K562 (cell line): Measurements from ENCODE around the gene DNAJC25. TPM values are rescaled to one million over a fixed set of nuclear protein-coding genes. Genes with fewer than 3 reads are reported as not detected.

Source experiments
- ATAC-seq: fragments of 200-7000 bp; cut with Tn5 transposase; 3 replicates; pipeline ENCODE4 v1.9.1; 2020; ENCODE audit warnings: moderate library complexity
- Bru-seq: library from RNA; stranded (reverse); fragments of 400-500 nt; gene quantifications from one replicate; lab custom pipeline; 2021; lab: Mats Ljungman, UMichigan
- BruChase-seq, 2 experiments: library from RNA; stranded (reverse); fragments of 400-500 nt; gene quantifications; one replicate each; lab custom pipeline; 2021; lab: Mats Ljungman, UMichigan
- BruUV-seq: library from RNA; stranded (reverse); fragments of 400-500 nt; replicated peaks from 2 replicates; lab custom pipeline; 2021; lab: Mats Ljungman, UMichigan
- CTCF ChIA-PET: fragments of 300-600 bp; formaldehyde crosslinking; extraction: SDS; loops from one replicate; lab custom pipeline; 2021; ENCODE audit warnings: low intra/inter-chr PET ratio; lab: Yijun Ruan, JAX
- POLR2A ChIA-PET: fragments of 300-600, 350-650 bp; sonication (Branson Sonifier 250); formaldehyde crosslinking; extraction: SDS; loops from one replicate; lab custom pipeline; 2021; ENCODE audit warnings: antibody characterized with exemption, inconsistent platforms; lab: Yijun Ruan, JAX
- DNase-seq, 4 experiments: peaks; one replicate each; pipeline versions ENCODE4 v3.0.0 to v3.0.0-alpha.2; 2011 to 2018; ENCODE audit warnings: low spot score in 3 of 4, mixed read lengths in 3 of 4; ENCODE audit errors: extremely low read depth in 1 of 4
- FAIRE-seq: peaks from 2 replicates; lab custom pipeline; 2011; peaks lifted over from hg19 to GRCh38; lab: Jason Lieb, UNC
- H2AFZ ChIP-seq: 2 replicates; pipeline ENCODE4 v1.6.0; 2011; ENCODE audit warnings: low read depth, low read length, control low read depth, inconsistent platforms
- H3K27ac ChIP-seq: fragments of 200-600 bp; 3 replicates; pipeline ENCODE4 v1.8.0; 2011; ENCODE audit warnings: low read depth, mild to moderate bottlenecking, control low read depth, inconsistent platforms, low read length, moderate library complexity, mixed read lengths; ENCODE audit errors: extremely low read depth
- H3K27me3 ChIP-seq, 2 experiments: fragments of 300-600 bp in 1 of 2; 2 replicates in 1 of 2; 3 replicates in 1 of 2; pipeline versions ENCODE4 v1.6.0 to v1.8.0; 2011; ENCODE audit warnings: inconsistent platforms in 2 of 2, low read length in 2 of 2, mild to moderate bottlenecking in 1 of 2, mixed read lengths in 1 of 2, moderate library complexity in 1 of 2; ENCODE audit not compliant: control insufficient read depth in 2 of 2, insufficient read depth in 2 of 2
- H3K36me3 ChIP-seq: fragments of 300-600 bp; 3 replicates; pipeline ENCODE4 v1.8.0; 2011; ENCODE audit warnings: mild to moderate bottlenecking, low read length, inconsistent platforms; ENCODE audit not compliant: control insufficient read depth, insufficient read depth
- H3K4me1 ChIP-seq, 2 experiments: fragments of 200-600 bp in 1 of 2; replicated peaks in 1 of 2; 2 replicates in 1 of 2; 3 replicates in 1 of 2; pipeline versions ENCODE4 v1.5.1 to v1.8.0; 2011; ENCODE audit warnings: inconsistent platforms in 2 of 2, low read length in 2 of 2, mild to moderate bottlenecking in 1 of 2, mixed read lengths in 1 of 2, moderate library complexity in 1 of 2; ENCODE audit not compliant: control insufficient read depth in 2 of 2, insufficient read depth in 2 of 2
- H3K4me2 ChIP-seq: 2 replicates; pipeline ENCODE4 v1.6.1; 2011; ENCODE audit warnings: low read length, control low read depth, inconsistent platforms, mixed read lengths; ENCODE audit not compliant: insufficient read depth
- H3K4me3 ChIP-seq: fragments of 200-600 bp; sonication (generic), shearing (Covaris generic); 2 replicates; pipeline ENCODE4 v1.5.1; 2016; ENCODE audit warnings: control low read depth, inconsistent platforms
- H3K79me2 ChIP-seq: fragments of 200-600 bp; 3 replicates; pipeline ENCODE4 v1.8.0; 2011; ENCODE audit warnings: low read length, inconsistent platforms; ENCODE audit not compliant: control insufficient read depth, insufficient read depth
- H3K9ac ChIP-seq, 2 experiments: 2 replicates each; pipeline versions ENCODE4 v1.6.0 to v1.6.1; 2011; ENCODE audit warnings: low read depth in 2 of 2, low read length in 2 of 2, control low read depth in 1 of 2, inconsistent platforms in 1 of 2, mild to moderate bottlenecking in 1 of 2, mixed read lengths in 1 of 2; ENCODE audit not compliant: insufficient read depth in 1 of 2
- H3K9me1 ChIP-seq: one replicate; pipeline ENCODE4 v1.6.0; 2011; ENCODE audit warnings: inconsistent platforms, mild to moderate bottlenecking, low read length, moderate library complexity; ENCODE audit not compliant: control insufficient read depth, insufficient read depth
- H3K9me3 ChIP-seq: replicated peaks from 2 replicates; pipeline ENCODE4 v1.5.1; 2011; ENCODE audit warnings: low read depth, low read length, inconsistent platforms; ENCODE audit not compliant: control insufficient read depth, insufficient read depth
- H4K20me1 ChIP-seq: replicated peaks from 2 replicates; pipeline ENCODE4 v1.6.1; 2011; ENCODE audit warnings: low read length, inconsistent platforms, mixed read lengths; ENCODE audit not compliant: control insufficient read depth, insufficient read depth
- BMI1 ChIP-seq: fragments of 150-350 bp; IDR thresholded peaks from 2 replicates; pipeline ENCODE4 v1.6.1; 2014; ENCODE audit warnings: low read length
- FOXA3 ChIP-seq, 2 experiments: fragments of 450-650 bp in 1 of 2; sonication (generic) in 1 of 2; formaldehyde crosslinking; IDR thresholded peaks in 1 of 2; conservative IDR thresholded peaks in 1 of 2; 2 replicates each; pipeline versions ENCODE4 v1.4.0 to v1.8.0; 2020 to 2022; ENCODE audit warnings: mild to moderate bottlenecking in 2 of 2, missing genetic modification reagents in 1 of 2
- HDAC2 ChIP-seq: fragments of 450-650 bp; IDR thresholded peaks from 2 replicates; pipeline ENCODE4 v1.6.1; 2016; ENCODE audit warnings: mild to moderate bottlenecking
- RBBP5 ChIP-seq: fragments of 200-600 bp; sonication (generic); IDR thresholded peaks from 2 replicates; pipeline ENCODE4 v1.6.1; 2012; ENCODE audit warnings: borderline replicate concordance, mild to moderate bottlenecking, low read length, control low read depth, inconsistent platforms; ENCODE audit not compliant: insufficient read depth, poor library complexity, severe bottlenecking
- SOX6 ChIP-seq: fragments of 450-650 bp; IDR thresholded peaks from 2 replicates; pipeline ENCODE4 v1.6.1; 2014; ENCODE audit warnings: mild to moderate bottlenecking
- SP2 ChIP-seq: IDR thresholded peaks from 2 replicates; pipeline ENCODE4 v1.6.1; 2011; ENCODE audit warnings: mild to moderate bottlenecking, low read depth, low read length, moderate library complexity; ENCODE audit not compliant: poor library complexity, severe bottlenecking; ENCODE audit errors: extremely low read depth
- ZFP30 ChIP-seq: fragments of 250-450 bp; sonication (Bioruptor Pico); IDR thresholded peaks from 2 replicates; pipeline ENCODE4 v1.8.0; 2022; ENCODE audit warnings: moderate library complexity, mild to moderate bottlenecking, inconsistent platforms, borderline replicate concordance
- ZNF224 ChIP-seq: sonication (generic); formaldehyde crosslinking; IDR thresholded peaks from 2 replicates; pipeline ENCODE4 v1.8.0; 2022; ENCODE audit warnings: mild to moderate bottlenecking, missing genetic modification reagents
- WGBS: fragments of 100-300 bp; shearing (Covaris generic); methylation state at CpG from one replicate; pipeline ENCODE4 v1.1.6; 2016; ENCODE audit warnings: low coverage, mixed read lengths; ENCODE audit not compliant: insufficient coverage; ENCODE audit errors: missing lambda C conversion rate; 5-methylcytosine and 5-hydroxymethylcytosine counted together
- in situ Hi-C: fragments of 300-500 bp; cut with MboI; formaldehyde crosslinking; loops from 4 replicates; pipeline ENCODE4 v1.15.0; 2018; ENCODE audit warnings: inconsistent platforms, mixed read lengths
- intact Hi-C: fragments of 100-400 bp; cut with micrococcal nuclease; formaldehyde crosslinking; loops from 2 replicates; pipeline ENCODE4 v1.14.2; 2022
- long read RNA-seq, 3 experiments: library from polyadenylated mRNA in 2 of 3; library from RNA in 1 of 3; unstranded in 2 of 3; stranded (forward) in 1 of 3; transcript quantifications; one replicate each; pipeline ENCODE4 v2.0.0, GENCODE V29; 2019 to 2022
- polyA minus RNA-seq, 3 experiments: library from RNA; depleted of rRNA, polyadenylated mRNA; stranded (reverse); fragments of >200 nt; gene quantifications; 2 replicates each; pipeline ENCODE4 v1.2.3, GENCODE V29; 2011
- polyA plus RNA-seq, 8 experiments: library from polyadenylated mRNA; depleted of rRNA in 4 of 8; stranded (reverse) in 5 of 8; unstranded in 3 of 8; fragments of >200 nt; fragmentation: Nextera tagmentation in 2 of 8; fragmentation: Illumina TruSeq in 1 of 8; extraction: Ambion mirVana in 2 of 8; extraction: Trizol in 1 of 8; gene quantifications; 2 replicates each; pipeline versions ENCODE4 v1.2.1 to v1.2.3, GENCODE V29; 2011 to 2014; ENCODE audit warnings: inconsistent platforms in 1 of 8, missing spikeins in 1 of 8
- total RNA-seq, 7 experiments: library from RNA; depleted of rRNA in 6 of 7; stranded (reverse); fragments of >200 nt in 6 of 7; fragmentation: Illumina TruSeq in 2 of 7; extraction: Trizol in 2 of 7; gene quantifications; 2 replicates each; pipeline versions ENCODE4 v1.2.1 to v1.2.3, GENCODE V29; 2011 to 2021; ENCODE audit warnings: low replicate concordance in 1 of 7
- TF ChIP-seq, protein P1 (sequence below): sonication (generic); formaldehyde crosslinking; IDR thresholded peaks from 2 replicates; pipeline ENCODE4 v1.8.0; 2022; ENCODE audit warnings: mild to moderate bottlenecking, missing genetic modification reagents

Gene DNAJC25
- total RNA-seq (2011; cell fraction: chromatin; rRNA removed; ENCODE audit: low replicate concordance): 5.8 and 23.0 TPM in 2 replicates
- 5.7 and 7.2 TPM in 2 replicates for total RNA-seq (2011; cell fraction: nucleolus; rRNA removed)
- total RNA-seq (2011; cell fraction: nucleoplasm; rRNA removed): 9.8 and 15.7 TPM in 2 replicates
- total RNA-seq (2014; rRNA removed) (6.1 and 6.6 TPM in 2 replicates), total RNA-seq (2014; rRNA removed; fragmentation: Illumina TruSeq; extraction: Trizol) (7.1 and 8.1 TPM in 2 replicates), total RNA-seq (2015; rRNA removed; fragmentation: Illumina TruSeq; extraction: Trizol) (7.0 and 8.4 TPM in 2 replicates), total RNA-seq (2021) (5.6 and 5.7 TPM in 2 replicates), polyA plus RNA-seq (2011; rRNA removed) (8.9 and 10.7 TPM in 2 replicates), polyA plus RNA-seq (2014; fragmentation: Illumina TruSeq; extraction: Trizol) (7.0 and 9.1 TPM in 2 replicates), polyA plus RNA-seq (2014; fragmentation: Nextera tagmentation; extraction: Ambion mirVana) (1 to 10 TPM; 3.7 to 4.4 TPM), polyA plus RNA-seq (2014; rRNA removed) (8.4 and 11.2 TPM in 2 replicates), polyA minus RNA-seq (2011; rRNA and poly(A)+ RNA removed) (3.7 and 4.6 TPM in 2 replicates), Bru-seq, nascent RNA (percentile 81 among the genes with signal in this experiment), BruChase-seq, experiment 1, labeled RNA remaining after a 2-hour chase (percentile 94 among the genes with signal in this experiment), BruChase-seq, experiment 2, labeled RNA remaining after a 6-hour chase (percentile 96 among the genes with signal in this experiment)
- 3.0 and 3.7 TPM in 2 replicates for polyA plus RNA-seq (2011; cell fraction: cytosol; rRNA removed)
- 8.2 and 12.9 TPM in 2 replicates for polyA plus RNA-seq (2011; cell fraction: nucleus; rRNA removed)
- polyA plus RNA-seq (2012): 6.4 and 7.7 TPM in 2 replicates
- polyA minus RNA-seq (2011; cell fraction: cytosol; rRNA and poly(A)+ RNA removed): 1.1 and 1.7 TPM in 2 replicates
- 3.9 and 6.0 TPM in 2 replicates for polyA minus RNA-seq (2011; cell fraction: nucleus; rRNA and poly(A)+ RNA removed)
- long read RNA-seq, experiment 1, transcript DNAJC25-201 (4 exons, 2,268 nt): major isoform, 8 of 28 reads
- long read RNA-seq, experiment 1, transcript DNAJC25-202 (5 exons, 2,498 nt): major isoform, 8 of 28 reads
- long read RNA-seq, experiment 1, partial matches to known transcripts: 5 of 28 reads
- long read RNA-seq, experiment 1, other reads (novel, unspliced or antisense): 7 of 28 reads
- long read RNA-seq, experiment 2, partial matches to known transcripts: 2 of 5 reads
- long read RNA-seq, experiment 2, other reads (novel, unspliced or antisense): 1 of 5 reads
- long read RNA-seq, experiment 3, partial matches to known transcripts: 9 of 12 reads
- long read RNA-seq, experiment 3, other reads (novel, unspliced or antisense): 2 of 12 reads

DNA sequence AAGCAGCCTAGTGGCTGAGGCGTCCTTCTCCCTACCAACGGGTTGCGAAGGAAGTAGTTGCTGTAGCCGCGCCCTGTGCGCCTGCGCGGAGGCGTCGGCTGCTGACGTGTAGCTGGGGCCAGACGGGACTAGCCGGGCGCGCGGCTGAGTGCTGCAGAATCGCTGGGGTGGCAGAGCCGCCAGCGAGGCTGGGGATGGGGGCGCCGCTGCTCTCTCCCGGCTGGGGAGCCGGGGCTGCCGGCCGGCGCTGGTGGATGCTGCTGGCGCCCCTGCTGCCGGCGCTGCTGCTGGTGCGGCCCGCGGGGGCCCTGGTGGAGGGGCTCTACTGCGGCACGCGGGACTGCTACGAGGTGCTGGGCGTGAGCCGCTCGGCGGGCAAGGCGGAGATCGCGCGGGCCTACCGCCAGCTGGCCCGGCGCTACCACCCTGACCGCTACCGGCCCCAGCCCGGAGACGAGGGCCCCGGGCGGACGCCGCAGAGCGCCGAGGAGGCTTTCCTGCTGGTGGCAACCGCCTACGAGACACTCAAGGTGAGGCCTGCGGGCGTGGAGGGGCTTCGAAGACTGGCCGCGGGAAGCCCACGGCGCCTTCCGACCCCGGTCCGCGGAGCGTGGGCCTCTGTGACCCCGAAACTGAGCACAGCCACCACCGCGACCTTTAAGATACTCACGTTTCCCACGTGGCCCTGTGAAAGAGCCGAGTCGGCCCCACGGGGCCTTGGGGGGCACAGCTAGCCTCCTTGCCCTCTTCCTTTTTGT is at the start of gene DNAJC25:
TSS of gene DNAJC25 (plus strand) at position 121 of the 758 bp plus-strand sequence. CDS start at position 195, 74 bp downstream.
- Histone ChIP-seq H3K9me1 (peaks cover 10% of the 10 kb centered on the region), H3K9ac (peak within 1 kb of the TSS; percentile 93), H3K4me3 (peak within 1 kb of the TSS; percentile 97), H4K20me1 (peaks cover 9% of the 10 kb centered on the region), H3K27ac (peak within 1 kb of the TSS; percentile 81), H3K36me3 (peaks cover 30% of the 10 kb centered on the region; the same call in 2 of the 3 replicates), H3K79me2 (peaks cover 58% of the 10 kb centered on the region), H3K4me2 (peak within 1 kb of the TSS; percentile 95), H3K9me3 (no peaks in the 10 kb centered on the region), H3K4me1 (peaks cover 6 to 21% of the 10 kb centered on the region in 2 experiments), H2AFZ (peak within 1 kb of the TSS; percentile 100), H3K27me3 (no peaks in the 10 kb centered on the region)
- no TSS peak for BruUV-seq
- CTCF ChIA-PET: interaction anchor here (0.7 kb wide), 1 partner anchor 1678 kb away, joined by 3 read pairs; no protein-coding TSS in a partner anchor
- under 1% methylated on average over 64 of the region's 79 CpGs for WGBS
- ATAC-seq: peak; percentile 97
- intact Hi-C loops (loop anchor here (5.0 to 10.0 kb wide), 2 partner anchors 39 to 147 kb away; partner anchors contain the start of gene ECPAS), in situ Hi-C loops (no loop called here)
- peak; percentile 98 for FAIRE-seq
- DNase-seq: peak; percentile 98 to 99 (median 98)
- POLR2A ChIA-PET: interaction anchor here (0.5 to 1.1 kb wide), 7 partner anchors 12 to 748 kb away, joined by 3 to 4 read pairs (median 3); partner anchors contain the start of genes GNG10 and HSDL2
- TF ChIP-seq SP2 (no peak), SOX6 (no peak), BMI1 (0 out of 2 replicates have a peak, but pooled peaks have one; percentile 33), HDAC2 (no peak), FOXA3 (CRISPR knock-in tag; conservative IDR thresholded peaks at IDR 0.05 in 1 of 2, IDR thresholded peaks at IDR 0.05 in 1 of 2) (no peak), ZNF224 (no peak), RBBP5 (peak; percentile 95), ZFP30 (CRISPR knock-in tag) (no peak)
- TF ChIP-seq, protein P1, sequence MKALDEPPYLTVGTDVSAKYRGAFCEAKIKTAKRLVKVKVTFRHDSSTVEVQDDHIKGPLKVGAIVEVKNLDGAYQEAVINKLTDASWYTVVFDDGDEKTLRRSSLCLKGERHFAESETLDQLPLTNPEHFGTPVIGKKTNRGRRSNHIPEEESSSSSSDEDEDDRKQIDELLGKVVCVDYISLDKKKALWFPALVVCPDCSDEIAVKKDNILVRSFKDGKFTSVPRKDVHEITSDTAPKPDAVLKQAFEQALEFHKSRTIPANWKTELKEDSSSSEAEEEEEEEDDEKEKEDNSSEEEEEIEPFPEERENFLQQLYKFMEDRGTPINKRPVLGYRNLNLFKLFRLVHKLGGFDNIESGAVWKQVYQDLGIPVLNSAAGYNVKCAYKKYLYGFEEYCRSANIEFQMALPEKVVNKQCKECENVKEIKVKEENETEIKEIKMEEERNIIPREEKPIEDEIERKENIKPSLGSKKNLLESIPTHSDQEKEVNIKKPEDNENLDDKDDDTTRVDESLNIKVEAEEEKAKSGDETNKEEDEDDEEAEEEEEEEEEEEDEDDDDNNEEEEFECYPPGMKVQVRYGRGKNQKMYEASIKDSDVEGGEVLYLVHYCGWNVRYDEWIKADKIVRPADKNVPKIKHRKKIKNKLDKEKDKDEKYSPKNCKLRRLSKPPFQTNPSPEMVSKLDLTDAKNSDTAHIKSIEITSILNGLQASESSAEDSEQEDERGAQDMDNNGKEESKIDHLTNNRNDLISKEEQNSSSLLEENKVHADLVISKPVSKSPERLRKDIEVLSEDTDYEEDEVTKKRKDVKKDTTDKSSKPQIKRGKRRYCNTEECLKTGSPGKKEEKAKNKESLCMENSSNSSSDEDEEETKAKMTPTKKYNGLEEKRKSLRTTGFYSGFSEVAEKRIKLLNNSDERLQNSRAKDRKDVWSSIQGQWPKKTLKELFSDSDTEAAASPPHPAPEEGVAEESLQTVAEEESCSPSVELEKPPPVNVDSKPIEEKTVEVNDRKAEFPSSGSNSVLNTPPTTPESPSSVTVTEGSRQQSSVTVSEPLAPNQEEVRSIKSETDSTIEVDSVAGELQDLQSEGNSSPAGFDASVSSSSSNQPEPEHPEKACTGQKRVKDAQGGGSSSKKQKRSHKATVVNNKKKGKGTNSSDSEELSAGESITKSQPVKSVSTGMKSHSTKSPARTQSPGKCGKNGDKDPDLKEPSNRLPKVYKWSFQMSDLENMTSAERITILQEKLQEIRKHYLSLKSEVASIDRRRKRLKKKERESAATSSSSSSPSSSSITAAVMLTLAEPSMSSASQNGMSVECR: peak; percentile 99
